Epithelial cell of prostate (primary cell): ENCODE data around the gene VPS13D.

Experiments
- DNase-seq: peaks from one replicate; pipeline ENCODE4 v3.0.0-alpha.2; 2011; ENCODE audit warnings: low read depth, low spot score
- H3K27ac ChIP-seq: fragments of 450-650 bp; 2 replicates; pipeline ENCODE4 v1.5.1; 2017; ENCODE audit warnings: mild to moderate bottlenecking

The VPS13D gene

GRCh38 chr1:12540580-12541273, 310.9 kb downstream of the VPS13D start:
- no peak for DNase-seq
- H3K27ac ChIP-seq, result no peak overlapping the region

- no peak overlapping the region for H3K27ac ChIP-seq
- no peak for DNase-seq
Observed at GRCh38 chr1:12541274-12542137, 311.7 kb downstream of the VPS13D start.

DNA sequence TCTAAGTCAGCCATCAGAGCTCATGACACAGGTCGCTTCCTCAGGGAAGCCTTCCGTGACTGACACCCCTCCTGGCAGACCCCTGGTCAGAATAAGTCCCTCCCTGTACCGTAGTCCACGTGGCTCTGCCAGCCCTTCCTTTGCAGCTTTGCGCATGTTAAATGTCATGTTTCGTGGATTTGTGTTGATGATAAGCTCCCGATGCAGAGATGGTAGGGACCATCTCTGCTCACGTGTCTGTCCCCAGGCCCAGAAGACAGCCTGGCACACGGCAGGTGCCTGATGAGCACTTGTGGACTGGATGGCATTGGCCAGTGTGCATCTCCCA, 312.3 kb downstream of the VPS13D start:
- no peak for DNase-seq
- H3K27ac ChIP-seq, result no peak overlapping the region

DNA sequence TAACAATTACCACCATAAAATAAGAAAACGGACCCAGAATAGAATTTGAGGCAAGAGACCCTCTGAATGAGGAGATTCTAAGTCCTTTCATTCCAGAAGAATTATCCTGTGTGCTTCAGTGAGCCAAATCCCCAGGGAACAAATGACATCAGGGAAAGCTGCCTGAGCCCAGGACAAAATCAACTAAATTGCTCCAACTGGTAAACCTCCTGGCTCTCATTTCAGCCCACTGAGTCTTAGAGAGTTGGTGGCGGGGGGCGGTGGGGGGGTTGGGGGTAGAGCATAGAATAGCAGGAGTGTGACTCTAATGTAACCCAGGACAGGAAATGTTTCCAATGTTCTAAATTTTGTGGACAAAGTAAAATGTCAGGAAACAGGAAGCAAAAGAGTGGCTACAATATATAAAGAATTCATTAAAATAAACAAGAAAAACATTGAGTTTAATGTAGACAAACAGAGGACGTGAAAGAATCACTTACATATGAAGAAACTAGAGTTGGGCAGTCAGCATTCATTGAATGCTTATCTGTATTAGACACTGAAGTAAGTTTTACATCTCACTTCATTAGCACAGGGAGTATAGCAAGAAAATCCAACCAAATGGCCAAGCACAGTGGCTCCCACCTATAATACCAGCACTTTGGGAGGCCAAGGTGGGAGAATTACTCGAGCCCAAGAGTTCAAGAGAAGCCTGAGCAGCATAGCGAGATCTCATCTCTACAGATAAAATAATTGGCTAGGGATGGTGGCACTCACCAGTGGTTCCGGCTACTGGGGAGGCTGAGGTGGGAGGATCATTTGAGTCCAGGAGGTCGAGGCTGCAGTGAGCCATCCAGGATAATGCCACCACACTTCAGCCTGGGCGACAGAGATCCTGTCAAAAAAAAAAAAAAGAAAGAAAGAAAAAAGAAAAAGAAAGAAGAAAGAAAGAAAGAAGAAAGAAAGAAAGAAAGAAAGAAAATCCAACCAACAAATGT, 313.1 kb downstream of the VPS13D start:
- no peak for DNase-seq
- H3K27ac ChIP-seq, result no peak overlapping the region

DNA sequence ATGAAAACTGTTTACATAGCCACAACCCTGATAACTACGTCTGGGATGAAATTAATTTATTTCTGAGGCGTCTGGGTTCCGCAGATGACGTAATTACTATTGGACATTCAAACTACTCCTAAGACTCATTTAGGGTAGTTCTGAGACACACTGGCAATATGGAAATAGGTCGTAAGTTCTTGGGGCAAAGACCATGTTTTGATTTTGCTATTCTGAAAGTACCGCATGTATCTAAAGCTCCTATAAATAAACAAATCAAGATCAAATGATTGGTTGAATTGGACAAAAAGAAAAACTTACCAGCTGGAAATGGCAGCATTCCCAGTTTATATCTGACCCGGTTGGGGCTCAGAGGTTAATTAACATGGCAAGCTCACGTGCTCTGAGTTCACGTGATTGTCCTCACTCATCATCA, 313.9 kb downstream of the VPS13D start:
- H3K27ac ChIP-seq, result no peak overlapping the region
- no peak for DNase-seq

DNA sequence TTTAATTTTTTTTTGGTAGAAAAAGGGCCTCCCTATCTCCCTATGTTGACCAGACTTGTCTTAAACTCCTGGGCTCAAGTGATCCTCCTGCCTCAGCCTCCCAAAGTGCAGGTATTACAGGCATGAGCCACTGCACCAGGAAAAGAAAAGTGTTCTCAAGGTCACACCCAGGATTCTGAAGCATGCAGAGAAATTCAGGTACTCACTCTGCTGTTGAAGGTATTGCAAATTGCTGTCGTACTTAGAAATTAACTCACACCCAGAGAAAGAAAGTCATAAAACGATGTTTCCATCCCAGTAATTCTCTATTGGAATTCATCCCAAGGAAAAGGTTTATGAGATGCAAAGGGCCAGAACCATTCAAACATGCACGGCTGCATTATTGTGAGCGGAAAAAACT, 314.5 kb downstream of the VPS13D start:
- no peak overlapping the region for H3K27ac ChIP-seq
- DNase-seq, result no peak

GRCh38 chr1:12544992-12545391, 315.2 kb downstream of the VPS13D start:
- DNase-seq, result no peak

GRCh38 chr1:12546771-12547585, 317.1 kb downstream of the VPS13D start:
- H3K27ac ChIP-seq, result no peak overlapping the region
- no peak for DNase-seq

More at GRCh38 chr1:12544992-12545391, 315.2 kb downstream of the VPS13D start:
- H3K27ac ChIP-seq, result no peak overlapping the region

DNA sequence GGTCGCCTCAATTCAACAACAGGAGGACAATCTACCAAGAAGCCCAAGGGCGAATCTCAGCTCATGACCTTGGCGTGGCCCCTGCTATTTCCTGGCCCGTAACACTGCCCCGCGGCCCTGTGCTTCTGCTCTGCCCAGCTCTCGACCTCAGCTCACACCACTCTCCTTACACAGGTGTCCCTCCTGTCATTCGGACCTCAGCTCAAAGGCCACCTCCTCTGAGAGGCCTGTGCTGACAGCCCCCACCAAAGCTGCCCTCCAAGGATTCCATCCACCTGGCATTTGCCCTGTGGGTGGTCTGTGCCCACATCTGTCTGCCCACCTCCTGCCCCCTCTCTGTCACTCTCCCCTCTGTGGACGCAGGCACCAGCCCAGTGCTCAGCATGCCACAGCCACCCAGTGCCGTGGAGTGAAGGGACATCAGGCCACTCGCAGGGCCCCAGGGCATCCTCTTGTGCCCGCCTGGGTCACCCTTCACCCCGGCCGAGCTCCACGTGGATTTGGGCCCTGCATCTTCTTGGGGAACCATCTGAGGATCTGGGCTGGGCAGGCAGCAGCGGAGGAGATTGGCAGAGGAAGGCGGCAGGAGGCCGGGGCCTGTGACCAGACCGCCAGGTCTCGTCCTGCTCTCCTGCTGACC, 317.9 kb downstream of the VPS13D start:
- DNase-seq, result no peak
- H3K27ac ChIP-seq, result no peak overlapping the region

DNA sequence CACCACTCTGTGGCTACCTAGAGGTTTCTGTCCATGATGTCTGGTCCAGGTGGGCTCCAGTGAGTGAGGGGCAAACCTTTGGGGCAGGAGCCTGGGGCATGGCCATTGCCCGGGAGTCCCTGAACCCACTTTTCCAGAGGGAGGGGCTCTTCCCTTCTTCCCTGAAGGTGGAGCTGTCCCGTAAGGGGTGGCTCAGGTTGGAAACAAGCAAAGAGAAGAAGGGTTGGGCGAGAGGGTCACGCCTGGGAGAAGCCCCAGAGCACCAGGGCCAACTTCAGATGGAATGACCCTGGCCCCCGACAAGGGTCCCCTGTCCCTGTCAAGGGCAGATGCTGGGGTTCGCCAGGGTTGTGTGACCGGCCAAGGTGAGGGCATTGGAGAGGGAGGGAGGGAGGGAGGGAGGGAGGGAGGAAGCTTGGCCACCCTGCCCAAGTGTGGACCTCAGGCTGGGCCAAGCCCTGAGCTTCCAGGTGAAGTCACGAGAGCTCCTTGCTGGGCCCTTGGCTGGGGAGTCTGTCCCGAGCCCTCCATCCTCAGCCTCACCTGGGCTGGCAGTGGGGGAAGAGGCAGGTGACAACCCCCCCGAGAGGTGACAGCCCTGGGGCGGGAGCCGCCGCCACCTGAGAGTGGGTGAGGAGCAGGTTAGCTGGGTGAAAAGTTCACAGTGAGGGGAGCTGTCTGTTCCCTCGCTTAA, 318.6 kb downstream of the VPS13D start:
- DNase-seq, result no peak
- no peak overlapping the region for H3K27ac ChIP-seq

- no peak overlapping the region for H3K27ac ChIP-seq
- no peak for DNase-seq
Observed at GRCh38 chr1:12548973-12549459, 319.2 kb downstream of the VPS13D start.

DNA sequence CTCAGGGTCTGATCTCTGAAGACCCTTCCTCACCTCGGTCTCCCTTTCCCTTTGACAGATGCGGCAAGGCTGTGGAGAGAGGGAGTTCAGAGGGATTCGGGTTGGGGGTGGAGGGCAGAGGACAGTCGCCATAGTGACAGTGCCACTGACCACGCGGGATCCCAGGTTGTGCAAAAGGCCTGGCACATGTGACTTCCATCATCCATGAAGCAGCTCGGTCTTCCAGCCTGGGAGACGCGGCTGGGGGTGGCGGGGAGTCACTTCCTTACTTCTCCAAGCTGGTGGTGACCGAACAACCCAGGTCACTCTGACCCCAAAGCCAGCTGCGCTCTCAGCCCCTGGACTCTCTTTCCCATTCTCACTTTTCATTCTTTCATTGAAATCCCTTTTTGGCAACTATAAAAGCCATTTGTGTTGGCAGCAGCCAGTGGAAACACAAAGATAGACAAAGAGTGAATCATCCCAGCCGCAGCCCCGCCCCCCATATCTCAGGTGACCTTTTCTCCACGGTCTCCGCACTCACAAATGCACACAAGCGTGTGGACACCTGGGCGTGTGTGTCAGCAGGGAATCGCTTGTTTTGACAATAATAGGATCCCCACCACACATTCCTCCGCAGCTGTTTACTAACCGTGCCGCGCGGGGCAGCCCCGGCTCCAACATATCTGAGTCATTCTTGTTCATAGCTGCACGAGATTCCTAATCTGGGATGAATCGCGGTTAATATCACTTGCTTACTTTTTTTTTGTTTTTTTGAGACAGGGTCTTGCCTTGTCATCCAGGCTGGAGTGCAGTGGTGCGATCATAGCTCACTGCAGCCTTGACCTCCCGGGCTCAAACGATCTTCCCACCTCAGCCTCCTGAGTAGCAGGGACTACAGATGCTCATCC, 319.9 kb downstream of the VPS13D start:
- H3K27ac ChIP-seq, result no peak overlapping the region

DNA sequence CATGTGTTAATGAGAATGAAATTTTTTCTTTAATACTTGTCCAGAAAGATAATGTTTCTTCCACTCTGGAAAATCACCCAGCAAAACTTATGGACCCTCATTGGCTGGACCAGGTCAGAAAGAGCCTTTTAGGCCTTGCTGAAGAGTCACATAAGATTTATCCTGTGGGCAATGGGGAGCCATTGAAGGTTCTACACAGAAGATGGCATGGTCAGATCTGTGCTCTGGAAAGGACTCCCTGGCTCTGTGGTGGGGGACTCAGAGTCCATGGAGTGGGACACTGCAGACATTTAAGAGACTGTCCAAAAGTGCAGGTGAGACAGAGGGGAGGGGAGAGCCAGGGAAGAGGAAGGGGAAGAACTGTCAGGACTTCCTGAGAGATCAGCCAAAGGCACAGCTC, 321.8 kb downstream of the VPS13D start:
- H3K27ac ChIP-seq, result no peak overlapping the region
- no peak for DNase-seq

More for the DNA sequence above, 319.9 kb downstream of the VPS13D start:
- peak; percentile 90 for DNase-seq

GRCh38 chr1:12552111-12552888, 322.5 kb downstream of the VPS13D start:
- no peak overlapping the region for H3K27ac ChIP-seq
- no peak for DNase-seq

DNA sequence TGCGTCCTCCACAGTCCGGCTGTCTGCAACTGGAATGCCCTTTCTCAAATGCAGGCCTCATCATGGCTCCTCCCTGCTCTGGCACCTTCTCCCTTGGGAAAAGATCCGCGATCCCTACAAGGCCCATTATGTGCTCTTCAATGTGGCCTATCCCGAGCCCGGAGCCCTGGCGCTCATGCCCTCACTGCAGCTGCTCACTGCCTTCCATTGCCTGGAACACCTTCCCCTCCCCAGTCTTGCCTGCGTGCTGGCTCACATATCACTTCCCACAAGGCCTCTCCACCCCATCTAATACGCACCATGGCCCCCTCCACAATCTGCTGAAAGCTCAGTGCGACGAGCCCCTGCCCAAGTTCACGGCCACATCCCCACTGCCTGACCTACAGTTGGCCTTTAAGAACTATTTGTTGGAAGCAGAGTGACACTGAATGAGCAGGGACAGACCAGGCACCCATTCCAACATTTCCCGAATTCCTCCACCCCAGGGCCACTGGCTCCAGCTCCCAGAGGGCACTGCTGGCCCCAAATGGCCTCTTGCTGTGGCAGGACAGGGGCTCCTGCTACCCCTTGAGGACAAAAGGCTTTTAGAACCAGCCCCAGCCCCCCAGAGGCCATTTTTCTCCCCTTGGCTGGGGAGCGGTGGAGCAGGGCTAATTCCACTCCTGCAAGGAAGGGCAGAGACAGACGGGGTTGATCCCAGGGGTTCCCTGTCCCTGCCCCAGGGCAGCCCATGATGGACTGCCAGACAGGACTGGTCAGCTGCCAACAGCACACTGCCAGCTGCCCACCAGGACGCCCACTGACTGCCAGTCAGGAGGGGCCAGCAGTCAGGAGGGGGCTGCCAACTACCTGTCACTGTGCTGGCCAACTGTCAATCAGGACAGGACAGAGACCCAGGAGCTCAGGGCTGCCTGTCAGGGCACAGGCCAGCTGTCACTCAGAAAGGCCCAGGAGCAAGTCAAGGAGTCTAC, 323.4 kb downstream of the VPS13D start:
- DNase-seq, result no peak
- no peak overlapping the region for H3K27ac ChIP-seq

DNA sequence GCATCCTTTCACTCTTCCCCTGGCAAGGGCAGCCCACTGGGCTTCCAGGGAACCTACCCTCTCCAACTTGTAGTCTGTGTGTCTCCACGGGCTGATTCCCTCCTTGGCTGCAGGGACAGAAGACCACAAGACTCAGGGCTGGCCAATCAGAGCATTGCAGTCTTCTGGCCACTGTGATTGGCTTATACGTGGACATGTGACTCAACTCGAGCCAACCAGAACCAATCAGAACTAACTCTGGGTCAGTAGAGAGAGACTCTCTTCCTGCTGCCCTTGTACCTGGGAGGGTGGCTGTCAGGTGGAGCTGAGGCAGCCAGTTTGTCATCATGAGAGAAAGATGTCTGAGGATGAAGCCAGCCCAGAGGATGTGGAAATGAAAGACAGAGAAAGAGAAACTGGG, 324.1 kb downstream of the VPS13D start:
- DNase-seq, result no peak
- no peak overlapping the region for H3K27ac ChIP-seq
